Bronchial epithelial cell (primary cell): ENCODE results near the gene CNNM4. TPM values are rescaled to one million over a fixed set of nuclear protein-coding genes. Genes with fewer than 3 reads are reported as not detected.

Experiments used
- DNase-seq: peaks from one replicate; pipeline ENCODE4 v3.0.0-alpha.2; 2010; ENCODE audit warnings: low read depth
- FAIRE-seq: peaks from 2 replicates; lab custom pipeline; 2011; peaks lifted over from hg19 to GRCh38; lab: Jason Lieb, UNC
- H3K27me3 ChIP-seq: 2 replicates; pipeline ENCODE4 v1.5.1; 2011; ENCODE audit warnings: low read length; ENCODE audit not compliant: control insufficient read depth, insufficient read depth
- H3K36me3 ChIP-seq: 2 replicates; pipeline ENCODE4 v1.5.1; 2011; ENCODE audit warnings: low read length; ENCODE audit not compliant: control insufficient read depth, insufficient read depth
- H3K4me3 ChIP-seq: 2 replicates; pipeline ENCODE4 v1.5.1; 2011; ENCODE audit warnings: mild to moderate bottlenecking, low read depth, low read length, control low read depth
- CTCF ChIP-seq: IDR thresholded peaks from 2 replicates; pipeline ENCODE4 v1.5.1; 2011; ENCODE audit warnings: mild to moderate bottlenecking, moderate library complexity, low read length, control low read depth, inconsistent platforms; ENCODE audit not compliant: insufficient read depth, severe bottlenecking
- total RNA-seq: library from RNA; depleted of rRNA; stranded (reverse); fragments of >200 nt; gene quantifications from 2 replicates; pipeline ENCODE4 v1.2.1, GENCODE V29; 2014

CNNM4 gene
- total RNA-seq, 1 donor from 2014 or later, result 3.4 TPM

DNA sequence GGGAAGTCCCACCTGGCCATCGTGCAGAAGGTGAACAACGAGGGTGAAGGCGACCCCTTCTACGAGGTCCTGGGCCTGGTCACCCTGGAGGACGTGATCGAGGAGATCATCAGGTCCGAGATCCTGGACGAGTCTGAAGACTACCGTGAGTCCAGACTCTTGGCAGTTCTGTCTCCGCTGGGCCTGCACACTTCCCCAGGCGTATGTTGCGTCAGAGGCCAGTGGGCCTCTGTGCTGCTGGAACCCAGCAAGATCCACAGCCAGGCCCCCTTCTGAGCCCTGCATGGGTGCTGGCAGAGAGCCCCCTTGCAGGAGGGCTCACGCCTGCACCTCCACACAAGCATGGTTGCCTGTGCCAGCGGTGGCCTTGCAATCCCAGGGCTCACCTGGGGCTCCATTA, 64.4 kb downstream of the CNNM4 start:
- Histone ChIP-seq H3K27me3 (no peaks in the 10 kb centered on the region), H3K36me3 (peaks cover 16% of the 10 kb centered on the region), H3K4me3 (no peak overlapping the region)
- no peak for FAIRE-seq
- DNase-seq, result no peak
- no peak for TF ChIP-seq CTCF

DNA sequence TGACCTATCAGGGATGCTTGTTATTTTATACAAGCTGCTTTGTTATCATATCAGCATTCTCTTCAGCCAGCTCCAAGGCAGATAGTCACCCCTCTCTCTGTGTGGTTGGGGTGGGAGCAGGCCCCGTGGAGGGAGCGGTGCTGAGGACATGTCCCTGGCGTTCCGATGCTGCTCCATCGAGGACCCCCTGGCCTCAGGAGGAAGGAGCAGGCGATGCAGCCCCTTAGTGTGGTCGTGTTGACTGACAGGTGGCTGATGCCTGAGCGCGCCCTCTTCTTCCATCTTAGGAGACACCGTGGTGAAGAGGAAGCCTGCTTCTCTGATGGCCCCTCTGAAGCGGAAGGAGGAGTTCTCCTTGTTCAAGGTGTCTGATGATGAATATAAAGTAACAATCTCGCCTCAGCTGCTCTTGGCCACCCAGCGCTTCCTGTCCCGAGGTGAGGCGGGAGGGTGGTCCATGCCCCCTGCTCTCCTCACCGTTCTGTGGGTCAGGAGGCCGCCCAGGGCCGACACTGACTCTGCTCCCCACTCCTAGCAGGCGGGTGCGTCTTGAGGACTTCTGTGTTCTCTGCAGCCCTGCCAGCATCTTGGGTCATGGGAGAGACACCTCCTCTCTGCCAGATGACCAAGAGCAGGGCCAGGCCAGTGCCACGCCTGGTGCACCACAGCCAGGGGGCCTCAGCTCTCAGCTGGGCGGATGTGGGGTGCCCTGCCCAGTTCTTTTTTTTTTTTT, 66.0 kb downstream of the CNNM4 start:
- FAIRE-seq, result no peak

DNA sequence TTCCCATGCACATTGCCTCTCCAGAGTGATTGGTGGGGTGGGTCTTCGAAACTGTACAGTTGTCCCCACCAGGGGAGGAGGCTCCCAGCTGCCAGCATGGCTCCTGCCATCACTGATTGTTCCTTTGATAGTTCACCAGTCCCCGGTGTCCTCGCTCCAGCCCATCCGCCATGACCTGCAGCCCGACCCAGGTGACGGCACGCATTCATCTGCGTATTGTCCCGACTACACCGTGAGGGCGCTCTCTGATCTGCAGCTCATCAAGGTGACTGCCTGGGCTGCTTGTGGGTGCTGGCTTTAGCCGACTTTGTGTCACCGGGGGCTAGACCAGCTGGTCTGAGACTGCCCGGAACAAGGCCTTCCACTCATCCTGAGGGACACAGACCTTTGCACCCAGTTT, 67.7 kb downstream of the CNNM4 start:
- no peak for TF ChIP-seq CTCF
- FAIRE-seq (no peak), DNase-seq (no peak)
- no peaks in the 10 kb centered on the region for H3K27me3 ChIP-seq
- H3K4me3 ChIP-seq, result no peak overlapping the region
- peaks cover 17% of the 10 kb centered on the region for H3K36me3 ChIP-seq

More for the DNA sequence above, 66.0 kb downstream of the CNNM4 start:
- TF ChIP-seq CTCF, result no peak
- DNase-seq, result no peak
- no peak overlapping the region for H3K4me3 ChIP-seq
- peaks cover 16% of the 10 kb centered on the region for H3K36me3 ChIP-seq
- no peaks in the 10 kb centered on the region for H3K27me3 ChIP-seq

GRCh38 chr2:96828874-96829273, 68.2 kb downstream of the CNNM4 start:
- Histone ChIP-seq H3K4me3 (no peak overlapping the region), H3K36me3 (peaks cover 17% of the 10 kb centered on the region), H3K27me3 (no peaks in the 10 kb centered on the region)
- no peak for DNase-seq
- no peak for TF ChIP-seq CTCF
- no peak for FAIRE-seq

DNA sequence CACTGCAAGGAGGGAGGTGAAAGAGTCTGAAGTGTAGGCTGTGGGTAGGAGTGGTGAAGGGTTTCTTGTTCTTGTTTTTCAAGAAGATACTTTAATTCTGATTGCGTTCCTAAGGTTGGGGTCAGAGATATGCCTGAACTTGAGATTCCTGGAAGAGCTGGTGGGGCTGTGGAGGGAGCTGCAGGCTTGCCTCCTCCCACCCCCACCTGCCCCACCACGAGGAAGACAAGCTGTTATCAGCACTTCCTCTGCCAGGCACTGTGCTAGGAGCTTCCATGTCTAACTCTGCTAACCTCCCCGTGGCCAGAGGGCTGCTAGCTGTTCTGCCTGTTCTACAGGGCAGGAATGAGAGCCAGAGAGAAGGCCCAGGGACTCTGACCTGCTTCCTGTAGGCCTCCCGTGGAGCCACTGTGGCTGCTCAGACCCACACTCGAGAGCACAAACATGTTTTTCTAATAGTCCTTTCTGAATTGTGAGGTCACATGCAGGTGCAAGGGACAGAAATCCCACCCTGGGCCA, 69.4 kb downstream of the CNNM4 start:
- Histone ChIP-seq H3K36me3 (peaks cover 17% of the 10 kb centered on the region), H3K4me3 (no peak overlapping the region), H3K27me3 (no peaks in the 10 kb centered on the region)
- DNase-seq, result no peak
- no peak for TF ChIP-seq CTCF
- no peak for FAIRE-seq

- DNase-seq (no peak), FAIRE-seq (no peak)
These were observed 71.0 kb downstream of the CNNM4 start for GRCh38 chr2:96831679-96832078.

More at GRCh38 chr2:96831679-96832078, 71.0 kb downstream of the CNNM4 start:
- H3K36me3 ChIP-seq, result peaks cover 17% of the 10 kb centered on the region
- no peak overlapping the region for H3K4me3 ChIP-seq
- no peak for TF ChIP-seq CTCF
- H3K27me3 ChIP-seq, result no peaks in the 10 kb centered on the region
